ENCODE data around the gene C3.

DNA sequence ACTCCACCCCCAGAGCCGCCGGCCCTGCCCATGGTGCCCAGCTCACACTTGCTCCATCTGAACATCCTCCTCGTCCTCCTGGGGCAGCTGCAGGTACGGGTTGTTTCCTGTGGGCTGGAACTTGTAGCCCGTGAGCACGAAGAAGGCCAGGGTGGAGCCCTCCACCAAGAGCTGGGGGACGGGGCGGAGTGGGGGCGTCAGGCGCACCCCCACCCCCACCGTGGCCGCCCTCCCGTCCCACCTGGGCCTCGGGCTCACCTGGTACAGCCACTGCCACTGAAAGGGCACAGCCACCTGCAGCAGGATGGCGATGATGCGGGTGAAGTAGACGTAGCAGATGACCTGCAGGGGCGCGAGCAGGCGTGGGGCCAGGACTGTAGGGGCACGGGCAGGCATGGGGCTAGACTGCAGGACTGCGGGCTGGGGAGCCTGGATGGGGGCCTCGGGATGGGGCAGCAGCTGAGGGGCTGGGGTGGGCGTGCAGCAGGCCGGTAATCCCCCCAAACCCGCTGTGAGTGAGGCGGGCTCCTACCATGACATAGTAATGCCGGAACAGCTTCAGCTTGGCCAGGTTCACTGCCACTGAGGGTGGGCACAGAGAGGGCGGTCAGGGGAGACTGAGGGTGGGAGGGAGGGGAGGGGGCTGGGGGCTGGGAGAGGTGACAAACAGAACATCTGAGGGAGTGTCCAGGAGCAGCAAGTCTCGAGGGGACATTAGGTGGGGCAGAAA, 10.7 kb upstream of the C3 start:
- TF ChIP-seq, protein P1, sequence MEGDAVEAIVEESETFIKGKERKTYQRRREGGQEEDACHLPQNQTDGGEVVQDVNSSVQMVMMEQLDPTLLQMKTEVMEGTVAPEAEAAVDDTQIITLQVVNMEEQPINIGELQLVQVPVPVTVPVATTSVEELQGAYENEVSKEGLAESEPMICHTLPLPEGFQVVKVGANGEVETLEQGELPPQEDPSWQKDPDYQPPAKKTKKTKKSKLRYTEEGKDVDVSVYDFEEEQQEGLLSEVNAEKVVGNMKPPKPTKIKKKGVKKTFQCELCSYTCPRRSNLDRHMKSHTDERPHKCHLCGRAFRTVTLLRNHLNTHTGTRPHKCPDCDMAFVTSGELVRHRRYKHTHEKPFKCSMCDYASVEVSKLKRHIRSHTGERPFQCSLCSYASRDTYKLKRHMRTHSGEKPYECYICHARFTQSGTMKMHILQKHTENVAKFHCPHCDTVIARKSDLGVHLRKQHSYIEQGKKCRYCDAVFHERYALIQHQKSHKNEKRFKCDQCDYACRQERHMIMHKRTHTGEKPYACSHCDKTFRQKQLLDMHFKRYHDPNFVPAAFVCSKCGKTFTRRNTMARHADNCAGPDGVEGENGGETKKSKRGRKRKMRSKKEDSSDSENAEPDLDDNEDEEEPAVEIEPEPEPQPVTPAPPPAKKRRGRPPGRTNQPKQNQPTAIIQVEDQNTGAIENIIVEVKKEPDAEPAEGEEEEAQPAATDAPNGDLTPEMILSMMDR (IDR thresholded peaks at IDR 0.05): no peak
- no peak for TF ChIP-seq POLR2A (IDR thresholded peaks at IDR 0.05)

All from Peyer's patch (tissue), 4 donors.